ENCODE results near the gene LHX4.

Gene LHX4

GRCh38 chr1:180241716-180242544, 11.9 kb downstream of the LHX4 start:
- no peak for TF ChIP-seq CTCF (IDR thresholded peaks at IDR 0.05; ENCODE audit: low read depth, low read length)
- H3K4me3 ChIP-seq (ENCODE audit: low read depth, low read length) = no peak overlapping the region
- peak; percentile 15 for DNase-seq (ENCODE audit: low read depth, low spot score)
- in situ Hi-C loops (cut with HindIII; ENCODE audit: low sequenced_read_pairs) = no loop called here

DNA sequence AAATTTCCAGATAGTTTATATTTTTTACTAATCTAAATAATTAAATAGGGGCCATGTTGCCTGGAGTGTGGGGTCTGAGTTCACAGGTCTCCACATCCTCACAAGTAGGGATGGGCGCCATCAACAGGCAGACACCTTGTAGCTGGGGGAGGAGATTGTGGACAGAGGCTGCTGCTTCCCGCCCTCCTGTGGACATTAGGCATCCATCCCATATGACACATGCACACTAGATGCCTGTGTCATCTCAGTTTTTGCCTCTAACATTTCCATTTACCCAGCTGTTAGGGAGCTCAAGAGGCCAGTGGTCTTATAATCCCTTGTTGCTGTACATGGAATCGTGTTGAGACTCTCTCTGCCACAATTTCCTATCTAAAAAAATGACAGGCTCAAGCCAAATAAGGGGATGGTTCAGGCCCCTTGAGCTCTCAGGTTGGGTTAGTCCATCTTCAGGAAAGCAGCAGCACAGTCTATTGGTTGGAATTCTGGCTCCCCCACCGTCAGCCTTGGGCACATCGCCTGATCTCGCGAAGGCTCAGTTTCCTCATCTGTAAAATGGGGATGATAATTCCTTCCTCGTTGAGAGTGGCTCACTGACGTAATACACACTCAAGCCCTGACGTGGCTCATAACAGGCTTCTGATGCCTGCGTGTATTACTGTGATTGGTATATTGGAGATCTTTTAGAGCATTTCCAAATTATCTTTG, 13.6 kb downstream of the LHX4 start:
- in situ Hi-C loops (cut with HindIII; ENCODE audit: low sequenced_read_pairs) = no loop called here
- no peak for TF ChIP-seq CTCF (IDR thresholded peaks at IDR 0.05; ENCODE audit: low read depth, low read length)
- H3K4me3 ChIP-seq (ENCODE audit: low read depth, low read length) = no peak overlapping the region
- no peak for DNase-seq (ENCODE audit: low read depth, low spot score)

- no peak overlapping the region for H3K4me3 ChIP-seq (ENCODE audit: low read depth, low read length)
- DNase-seq (ENCODE audit: low read depth, low spot score) = no peak
- no peak for TF ChIP-seq CTCF (IDR thresholded peaks at IDR 0.05; ENCODE audit: low read depth, low read length)
- in situ Hi-C loops (cut with HindIII; ENCODE audit: low sequenced_read_pairs) = no loop called here
These were observed 14.8 kb downstream of the LHX4 start for GRCh38 chr1:180244840-180245239.

GRCh38 chr1:180246579-180246978, 16.5 kb downstream of the LHX4 start:
- no peak for TF ChIP-seq CTCF (IDR thresholded peaks at IDR 0.05; ENCODE audit: low read depth, low read length)
- DNase-seq (ENCODE audit: low read depth, low spot score) = no peak
- H3K4me3 ChIP-seq (ENCODE audit: low read depth, low read length) = no peak overlapping the region
- in situ Hi-C loops (cut with HindIII; ENCODE audit: low sequenced_read_pairs) = no loop called here

DNA sequence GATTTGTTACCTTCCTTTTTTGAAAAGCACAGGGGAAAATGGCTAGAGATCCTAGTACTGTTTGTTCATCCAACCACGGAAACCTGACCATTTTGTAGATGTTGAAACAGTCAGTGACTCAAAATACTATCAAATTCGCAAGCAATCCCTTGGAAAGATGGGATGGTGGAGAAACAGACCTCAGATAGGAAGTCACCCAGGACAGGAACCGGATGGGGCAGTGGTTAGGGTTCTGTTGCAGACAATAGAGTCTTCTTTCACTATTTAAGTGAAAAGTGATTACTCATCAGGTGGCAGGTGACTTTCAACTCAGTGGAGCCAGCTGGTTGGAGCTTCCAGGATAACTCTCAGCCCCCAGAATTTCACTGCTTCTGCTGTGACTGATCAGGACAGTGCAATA, 17.0 kb downstream of the LHX4 start:
- TF ChIP-seq CTCF (IDR thresholded peaks at IDR 0.05; ENCODE audit: low read depth, low read length) = no peak
- in situ Hi-C loops (cut with HindIII; ENCODE audit: low sequenced_read_pairs) = no loop called here
- DNase-seq (ENCODE audit: low read depth, low spot score) = no peak
- H3K4me3 ChIP-seq (ENCODE audit: low read depth, low read length) = no peak overlapping the region

GRCh38 chr1:180247580-180247979, 17.5 kb downstream of the LHX4 start:
- in situ Hi-C loops (cut with HindIII; ENCODE audit: low sequenced_read_pairs) = no loop called here
- TF ChIP-seq CTCF (IDR thresholded peaks at IDR 0.05; ENCODE audit: low read depth, low read length) = no peak
- no peak for DNase-seq (ENCODE audit: low read depth, low spot score)
- H3K4me3 ChIP-seq (ENCODE audit: low read depth, low read length) = no peak overlapping the region
